HepG2 (cell line): ENCODE measurements around the gene MTM1. TPM values are rescaled to one million over a fixed set of nuclear protein-coding genes. Genes with fewer than 3 reads are reported as not detected.

Experiments
- ARID3A ChIP-seq: IDR thresholded peaks from 2 replicates; pipeline ENCODE4 v1.6.1; 2012; ENCODE audit warnings: low read depth, low read length, improper control_type of control experiment
- ATRX ChIP-seq: sonication (generic); formaldehyde crosslinking; IDR thresholded peaks from 2 replicates; pipeline ENCODE4 v1.4.0; 2020; ENCODE audit warnings: missing genetic modification reagents, borderline replicate concordance
- CENPBD1 ChIP-seq: sonication (generic); formaldehyde crosslinking; IDR thresholded peaks from 2 replicates; pipeline ENCODE4 v1.8.0; 2022; ENCODE audit warnings: missing genetic modification reagents, low read depth, mild to moderate bottlenecking, borderline replicate concordance
- DZIP1 ChIP-seq: sonication (generic); formaldehyde crosslinking; IDR thresholded peaks from 2 replicates; pipeline ENCODE4 v1.5.0; 2020; ENCODE audit warnings: mild to moderate bottlenecking, missing genetic modification reagents
- ELF3 ChIP-seq: IDR thresholded peaks from 2 replicates; pipeline ENCODE4 v1.6.1; 2016; ENCODE audit warnings: missing genetic modification reagents, missing compliant biosample characterization
- GMEB1 ChIP-seq: sonication (generic); formaldehyde crosslinking; IDR thresholded peaks from 2 replicates; pipeline ENCODE4 v1.5.1; 2020; ENCODE audit warnings: missing genetic modification reagents, mild to moderate bottlenecking, borderline replicate concordance
- PHF5A ChIP-seq: IDR thresholded peaks from one replicate; pipeline ENCODE4 v1.6.1; 2018; ENCODE audit warnings: low read depth, missing genetic modification reagents; ENCODE audit not compliant: unreplicated experiment
- SAP130 ChIP-seq: IDR thresholded peaks from 2 replicates; pipeline ENCODE4 v1.6.1; 2016; ENCODE audit warnings: low read depth
- TBX3 ChIP-seq: fragments of 450-650 bp; IDR thresholded peaks from 2 replicates; pipeline ENCODE4 v1.6.1; 2017; ENCODE audit warnings: antibody characterized with exemption, mild to moderate bottlenecking, inconsistent platforms, borderline replicate concordance
- ZNF160 ChIP-seq: sonication (generic); formaldehyde crosslinking; IDR thresholded peaks from 2 replicates; pipeline ENCODE4 v1.8.0; 2022; ENCODE audit warnings: mild to moderate bottlenecking, inconsistent platforms, missing genetic modification reagents
- ZNF552 ChIP-seq: sonication (generic); formaldehyde crosslinking; IDR thresholded peaks from 2 replicates; pipeline ENCODE4 v1.9.0; 2022; ENCODE audit warnings: missing genetic modification reagents, mild to moderate bottlenecking, borderline replicate concordance
- ZNF616 ChIP-seq: sonication (generic); formaldehyde crosslinking; IDR thresholded peaks from 2 replicates; pipeline ENCODE4 v1.5.0; 2020; ENCODE audit warnings: low read depth, mild to moderate bottlenecking, missing genetic modification reagents
- ZNF646 ChIP-seq: sonication (generic); formaldehyde crosslinking; IDR thresholded peaks from 2 replicates; pipeline ENCODE4 v1.9.0; 2021; ENCODE audit warnings: mild to moderate bottlenecking, missing genetic modification reagents
- ZNF766 ChIP-seq: sonication (generic); formaldehyde crosslinking; IDR thresholded peaks from 2 replicates; pipeline ENCODE4 v1.5.0; 2020; ENCODE audit warnings: missing genetic modification reagents, borderline replicate concordance
- ZNF839 ChIP-seq: sonication (generic); formaldehyde crosslinking; IDR thresholded peaks from 2 replicates; pipeline ENCODE4 v1.4.0; 2020; ENCODE audit warnings: missing genetic modification reagents, mild to moderate bottlenecking, borderline replicate concordance
- polyA plus RNA-seq, 8 experiments: library from polyadenylated mRNA; depleted of rRNA in 3 of 8; stranded (reverse) in 7 of 8; unstranded in 1 of 8; fragments of >200 nt; fragmentation: Illumina TruSeq in 4 of 8; extraction: Trizol in 4 of 8; gene quantifications; 2 replicates each; pipeline versions ENCODE4 v1.2.1 to v1.2.3, GENCODE V29; 2011 to 2016; ENCODE audit warnings: low read depth in 4 of 8, missing spikeins in 1 of 8, mixed read lengths in 1 of 8; ENCODE audit not compliant: insufficient read depth in 1 of 8
- total RNA-seq, 5 experiments: library from RNA; depleted of rRNA; stranded (reverse); fragments of >200 nt; fragmentation: Illumina TruSeq; extraction: Trizol; gene quantifications; 2 replicates each; pipeline ENCODE4 v1.2.3, GENCODE V29; 2016; ENCODE audit warnings: low read depth in 1 of 5

The MTM1 gene
- total and polyA plus RNA-seq, 2 of the 13 experiments (the other 11 are each of a cell fraction or from before 2014, with no cell fraction given): 12.0 to 15.2 TPM

GRCh38 chrX:150547375-150548115 is 20.9 kb upstream of the MTM1 start (continued):
- no peak for TF ChIP-seq ZNF839 (CRISPR knock-in tag)
- TF ChIP-seq ATRX (CRISPR knock-in tag): no peak
- TF ChIP-seq SAP130 (CRISPR knock-in tag): 0 out of 2 replicates have a peak, but pooled peaks have one; percentile 22
- no peak for TF ChIP-seq DZIP1 (CRISPR knock-in tag)
- TF ChIP-seq ELF3 (CRISPR knock-in tag): no peak
- TF ChIP-seq ZNF766 (CRISPR knock-in tag): no peak
- TF ChIP-seq ZNF616 (CRISPR knock-in tag): no peak
- peak; percentile 79; the same call in 1 of the 2 replicates for TF ChIP-seq CENPBD1
- no peak for TF ChIP-seq ARID3A
- TF ChIP-seq TBX3: no peak
- TF ChIP-seq PHF5A: no peak
- no peak for TF ChIP-seq ZNF160 (CRISPR knock-in tag)
- TF ChIP-seq ZNF552 (CRISPR knock-in tag): no peak
- no peak for TF ChIP-seq GMEB1 (CRISPR knock-in tag)
- no peak for TF ChIP-seq ZNF646
